Measurements from ENCODE around the gene RAB1A.

RAB1A gene

GRCh38 chr2:65097844-65098243 is 32.1 kb downstream of the RAB1A start:
- DNase-seq (ENCODE audit: low read depth in 2 of 3, low spot score in 2 of 3) = no peak

- no peak for DNase-seq (ENCODE audit: low read depth in 2 of 3, low spot score in 2 of 3)
Measured at GRCh38 chr2:65096948-65097347, 33.0 kb downstream of the RAB1A start.

GRCh38 chr2:65093211-65093610 is 36.7 kb downstream of the RAB1A start:
- DNase-seq (ENCODE audit: low read depth in 2 of 3, low spot score in 2 of 3) = no peak

- DNase-seq (ENCODE audit: low read depth in 2 of 3, low spot score in 2 of 3) = no peak
Measured at GRCh38 chr2:65092791-65093190, 37.1 kb downstream of the RAB1A start.

- DNase-seq (ENCODE audit: low read depth in 2 of 3, low spot score in 2 of 3) = no peak
Measured at GRCh38 chr2:65085148-65085547, 44.8 kb downstream of the RAB1A start.

GRCh38 chr2:65081232-65081685 is 48.6 kb downstream of the RAB1A start:
- DNase-seq (ENCODE audit: low read depth in 2 of 3, low spot score in 2 of 3) = no peak

- DNase-seq (ENCODE audit: low read depth in 2 of 3, low spot score in 2 of 3) = no peak
Measured at GRCh38 chr2:65079017-65079416, 50.9 kb downstream of the RAB1A start.

- no peak for DNase-seq (ENCODE audit: low read depth in 2 of 3, low spot score in 2 of 3)
Measured at GRCh38 chr2:65077898-65078297, 52.0 kb downstream of the RAB1A start.

- no peak for DNase-seq (ENCODE audit: low read depth in 2 of 3, low spot score in 2 of 3)
Measured at GRCh38 chr2:65076345-65076710, 53.6 kb downstream of the RAB1A start.

GRCh38 chr2:65075605-65076344 is 54.1 kb downstream of the RAB1A start:
- DNase-seq (ENCODE audit: low read depth in 2 of 3, low spot score in 2 of 3) = no peak

- no peak for DNase-seq (ENCODE audit: low read depth in 2 of 3, low spot score in 2 of 3)
Measured at GRCh38 chr2:65075176-65075575, 54.7 kb downstream of the RAB1A start.

- DNase-seq (ENCODE audit: low read depth in 2 of 3, low spot score in 2 of 3) = no peak
Measured at GRCh38 chr2:65073879-65074565, 55.9 kb downstream of the RAB1A start.

GRCh38 chr2:65072181-65072970 is 57.5 kb downstream of the RAB1A start:
- no peak for DNase-seq (ENCODE audit: low read depth in 2 of 3, low spot score in 2 of 3)

- no peak for DNase-seq (ENCODE audit: low read depth in 2 of 3, low spot score in 2 of 3)
Measured at GRCh38 chr2:65071499-65072180, 58.3 kb downstream of the RAB1A start.

GRCh38 chr2:65070856-65071255 is 59.0 kb downstream of the RAB1A start:
- DNase-seq (ENCODE audit: low read depth in 2 of 3, low spot score in 2 of 3) = no peak

- no peak for DNase-seq (ENCODE audit: low read depth in 2 of 3, low spot score in 2 of 3)
Measured at GRCh38 chr2:65070172-65070830, 59.6 kb downstream of the RAB1A start.

GRCh38 chr2:65069439-65069824 is 60.5 kb downstream of the RAB1A start:
- no peak for DNase-seq (ENCODE audit: low read depth in 2 of 3, low spot score in 2 of 3)

GRCh38 chr2:65067806-65068553 is 61.9 kb downstream of the RAB1A start:
- DNase-seq (ENCODE audit: low read depth in 2 of 3, low spot score in 2 of 3) = no peak

GRCh38 chr2:65064728-65065552 is 65.0 kb downstream of the RAB1A start:
- DNase-seq (ENCODE audit: low read depth in 2 of 3, low spot score in 2 of 3) = no peak

Measured in activated CD8-positive, alpha-beta memory T cell treated with anti-CD3 and anti-CD28 coated beads for 48 hours (primary cell).